8988T (cell line): ENCODE results near the gene APPBP2.
A peak's percentile ranks its signal among the peaks of the same experiment; 100 is the strongest.
"Not testable (repeated sequence)": the region's sequence is repeated elsewhere in the genome, so short reads cannot be mapped to it uniquely, and the experiment has no call there.

Source experiments
- DNase-seq: peaks from one replicate; pipeline ENCODE4 v3.0.0; 2011

APPBP2 gene

GRCh38 chr17:60491771-60492170, 34.3 kb downstream of the APPBP2 start:
- no peak for DNase-seq

GRCh38 chr17:60490594-60490993, 35.4 kb downstream of the APPBP2 start:
- not testable (repeated sequence) for DNase-seq

- no peak for DNase-seq
Measured at GRCh38 chr17:60481604-60482003, 44.4 kb downstream of the APPBP2 start.

GRCh38 chr17:60473788-60474187, 52.3 kb downstream of the APPBP2 start:
- DNase-seq = no peak

GRCh38 chr17:60472449-60472848, 53.6 kb downstream of the APPBP2 start:
- no peak for DNase-seq

- DNase-seq = no peak
Measured at GRCh38 chr17:60471451-60471850, 54.6 kb downstream of the APPBP2 start.

GRCh38 chr17:60468371-60468770, 57.7 kb downstream of the APPBP2 start:
- no peak for DNase-seq

- no peak for DNase-seq
Measured at GRCh38 chr17:60464343-60464742, 61.7 kb downstream of the APPBP2 start.

GRCh38 chr17:60463157-60463835, 62.7 kb downstream of the APPBP2 start:
- no peak for DNase-seq

GRCh38 chr17:60461584-60461983, 64.5 kb downstream of the APPBP2 start:
- no peak for DNase-seq

- DNase-seq = no peak
Measured at GRCh38 chr17:60457148-60457547, 68.9 kb downstream of the APPBP2 start.

GRCh38 chr17:60455378-60455777, 70.7 kb downstream of the APPBP2 start:
- DNase-seq = no peak

GRCh38 chr17:60451965-60452364, 74.1 kb downstream of the APPBP2 start:
- no peak for DNase-seq

- no peak for DNase-seq
Measured at GRCh38 chr17:60451071-60451470, 75.0 kb downstream of the APPBP2 start.

- DNase-seq = no peak
Measured at GRCh38 chr17:60447375-60447774, 78.7 kb downstream of the APPBP2 start.

GRCh38 chr17:60445144-60445543, 80.9 kb downstream of the APPBP2 start:
- DNase-seq = no peak

- no peak for DNase-seq
Measured at GRCh38 chr17:60443713-60444112, 82.3 kb downstream of the APPBP2 start.

GRCh38 chr17:60442271-60443173, 83.5 kb downstream of the APPBP2 start:
- no peak for DNase-seq

GRCh38 chr17:60439501-60439900, 86.5 kb downstream of the APPBP2 start:
- no peak for DNase-seq

GRCh38 chr17:60436676-60437075, 89.4 kb downstream of the APPBP2 start:
- DNase-seq = no peak

GRCh38 chr17:60435244-60436167, 90.5 kb downstream of the APPBP2 start:
- peak; percentile 34 for DNase-seq

- DNase-seq = not testable (repeated sequence)
Measured at GRCh38 chr17:60433021-60433997, 92.7 kb downstream of the APPBP2 start.
